ENCODE measurements around the gene ATP6V1F.
A peak's percentile ranks its signal among the peaks of the same experiment; 100 is the strongest.

The ATP6V1F gene

GRCh38 chr7:128889121-128889520, 26.5 kb downstream of the ATP6V1F start:
- no peak overlapping the region for H3K27ac ChIP-seq
- TF ChIP-seq CTCF (IDR thresholded peaks at IDR 0.05): no peak
- intact Hi-C loops (cut with DNase I; ENCODE audit: low total_unique reads): no loop called here
- H3K4me3 ChIP-seq: no peak overlapping the region
- H3K4me1 ChIP-seq: peaks cover 0 to 6% (median 2%) of the 10 kb centered on the region in 4 donors
- H3K36me3 ChIP-seq: no peaks in the 10 kb centered on the region
- DNase-seq: no peak
- H3K27me3 ChIP-seq: peaks cover 0 to 67% of the 10 kb centered on the region in 2 donors
- H3K9me3 ChIP-seq: no peaks in the 10 kb centered on the region

GRCh38 chr7:128890306-128891109, 27.9 kb downstream of the ATP6V1F start:
- intact Hi-C loops (cut with DNase I; ENCODE audit: low total_unique reads): no loop called here
- H3K36me3 ChIP-seq: no peaks in the 10 kb centered on the region
- peak in 1 of 2 donors; percentile 68 for DNase-seq
- no peak overlapping the region for H3K27ac ChIP-seq
- TF ChIP-seq CTCF (IDR thresholded peaks at IDR 0.05): no peak
- peaks cover 0 to 6% (median 2%) of the 10 kb centered on the region in 4 donors for H3K4me1 ChIP-seq
- peaks cover 0 to 56% of the 10 kb centered on the region in 2 donors for H3K27me3 ChIP-seq
- H3K4me3 ChIP-seq: peak overlapping the region; percentile 12 to 24
- H3K9me3 ChIP-seq: no peaks in the 10 kb centered on the region

DNA sequence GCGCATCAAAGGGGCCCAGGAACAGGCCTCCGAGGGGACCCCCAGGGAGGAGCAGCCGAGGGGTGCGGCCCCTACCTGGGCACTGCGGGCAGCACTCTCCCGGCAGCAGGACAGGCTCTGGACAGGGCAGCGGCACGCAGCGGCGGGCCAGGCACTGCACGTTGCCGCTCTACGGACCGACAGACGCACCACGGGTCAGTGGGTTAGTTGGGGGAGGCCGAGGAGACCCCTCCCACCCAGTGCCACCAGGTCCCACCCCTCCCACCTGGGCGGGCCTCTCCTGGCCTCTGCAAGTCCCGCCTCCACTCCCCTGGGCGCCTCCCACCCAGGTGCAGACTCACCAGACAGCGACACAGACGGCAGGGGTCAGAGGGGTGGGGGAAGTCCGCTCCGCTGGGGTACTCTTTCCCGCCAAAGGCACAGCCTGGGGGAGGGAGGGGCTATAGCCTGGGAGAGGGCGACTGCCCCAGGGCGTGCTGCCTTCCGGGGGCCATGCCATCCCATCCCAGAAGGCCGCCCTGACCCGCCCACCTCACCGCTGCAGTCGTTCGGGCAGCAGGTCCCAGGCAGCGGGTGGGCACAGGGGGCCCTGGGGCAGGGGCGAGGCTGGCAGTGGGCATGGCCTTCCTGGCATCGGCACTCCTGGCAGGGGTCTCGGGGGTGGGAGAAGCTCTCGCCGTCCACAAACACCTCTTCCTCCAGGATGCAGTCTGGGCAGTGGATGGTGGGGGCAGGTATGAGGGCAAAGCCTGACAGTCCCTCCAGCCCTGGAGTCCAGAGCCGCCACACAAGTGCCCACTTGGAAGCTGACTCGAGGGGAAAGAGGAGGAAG, 28.7 kb downstream of the ATP6V1F start:
- Histone ChIP-seq H3K36me3 (no peaks in the 10 kb centered on the region), H3K4me3 (peak overlapping the region; percentile 12 to 24), H3K27me3 (peaks cover 0 to 48% of the 10 kb centered on the region in 2 donors), H3K9me3 (no peaks in the 10 kb centered on the region), H3K4me1 (peaks cover 0 to 6% (median 2%) of the 10 kb centered on the region in 4 donors), H3K27ac (no peak overlapping the region)
- intact Hi-C loops (cut with DNase I; ENCODE audit: low total_unique reads): no loop called here
- no peak for DNase-seq
- TF ChIP-seq CTCF (IDR thresholded peaks at IDR 0.05): no peak

- intact Hi-C loops (cut with DNase I; ENCODE audit: low total_unique reads): no loop called here
- peaks cover 0 to 42% of the 10 kb centered on the region in 2 donors for H3K27me3 ChIP-seq
- TF ChIP-seq CTCF (IDR thresholded peaks at IDR 0.05): no peak
- no peaks in the 10 kb centered on the region for H3K36me3 ChIP-seq
- no peak overlapping the region for H3K27ac ChIP-seq
- H3K9me3 ChIP-seq: no peaks in the 10 kb centered on the region
- H3K4me3 ChIP-seq: no peak overlapping the region
- H3K4me1 ChIP-seq: peaks cover 0 to 6% (median 2%) of the 10 kb centered on the region in 4 donors
- no peak for DNase-seq
Observed at GRCh38 chr7:128891942-128892269, 29.2 kb downstream of the ATP6V1F start.

GRCh38 chr7:128892521-128893250, 30.0 kb downstream of the ATP6V1F start:
- peaks cover 0 to 38% of the 10 kb centered on the region in 2 donors for H3K27me3 ChIP-seq
- intact Hi-C loops (cut with DNase I; ENCODE audit: low total_unique reads): no loop called here
- H3K4me1 ChIP-seq: peaks cover 0 to 6% (median 2%) of the 10 kb centered on the region in 4 donors
- no peak for DNase-seq
- H3K9me3 ChIP-seq: no peaks in the 10 kb centered on the region
- no peak overlapping the region for H3K27ac ChIP-seq
- H3K36me3 ChIP-seq: no peaks in the 10 kb centered on the region
- no peak overlapping the region for H3K4me3 ChIP-seq
- TF ChIP-seq CTCF (IDR thresholded peaks at IDR 0.05): no peak
